Mesenchymal stem cell (in vitro differentiated cells and primary cell): Measurements from ENCODE around the gene RTP5.

Source experiments
- DNase-seq: peaks from one replicate; pipeline ENCODE4 v3.0.0-alpha.2; 2013
- H2AFZ ChIP-seq: one replicate; pipeline ENCODE4 v1.6.1; 2013; ENCODE audit warnings: low read depth, mild to moderate bottlenecking, control low read depth, inconsistent platforms, low read length, moderate library complexity
- H2AK5ac ChIP-seq: 2 replicates; pipeline ENCODE4 v1.6.1; 2013; ENCODE audit warnings: low read length, moderate library complexity, mild to moderate bottlenecking, inconsistent platforms; ENCODE audit not compliant: severe bottlenecking
- H2BK120ac ChIP-seq: one replicate; pipeline ENCODE4 v1.6.1; 2013; ENCODE audit warnings: low read depth, mild to moderate bottlenecking, inconsistent platforms, low read length, moderate library complexity
- H2BK12ac ChIP-seq, 2 experiments: one replicate each; pipeline ENCODE4 v1.6.1; 2013; ENCODE audit warnings: inconsistent platforms in 2 of 2, low read length in 2 of 2, mild to moderate bottlenecking in 2 of 2, moderate library complexity in 2 of 2, control low read depth in 1 of 2
- H2BK15ac ChIP-seq: one replicate; pipeline ENCODE4 v1.6.1; 2013; ENCODE audit warnings: mild to moderate bottlenecking, low read depth, inconsistent platforms; ENCODE audit not compliant: poor library complexity, severe bottlenecking
- H2BK5ac ChIP-seq: 2 replicates; pipeline ENCODE4 v1.6.1; 2013; ENCODE audit warnings: low read depth, mild to moderate bottlenecking, low read length, control low read depth, inconsistent platforms; ENCODE audit not compliant: poor library complexity, severe bottlenecking
- H3K14ac ChIP-seq, 2 experiments: one replicate each; pipeline ENCODE4 v1.6.1; 2013; ENCODE audit warnings: inconsistent platforms in 2 of 2, low read length in 2 of 2, control low read depth in 1 of 2, mild to moderate bottlenecking in 1 of 2, moderate library complexity in 1 of 2
- H3K18ac ChIP-seq, 2 experiments: one replicate each; pipeline ENCODE4 v1.6.1; 2013; ENCODE audit warnings: inconsistent platforms in 2 of 2, low read length in 2 of 2, control low read depth in 1 of 2, low read depth in 1 of 2, mild to moderate bottlenecking in 1 of 2
- H3K23ac ChIP-seq, 2 experiments: one replicate each; pipeline ENCODE4 v1.6.1; 2013; ENCODE audit warnings: inconsistent platforms in 2 of 2, low read length in 2 of 2, mild to moderate bottlenecking in 2 of 2, moderate library complexity in 2 of 2, control low read depth in 1 of 2
- H3K27ac ChIP-seq: 2 replicates; pipeline ENCODE4 v1.5.1; 2013; ENCODE audit warnings: mild to moderate bottlenecking, moderate library complexity, low read length, control low read depth, inconsistent platforms; ENCODE audit not compliant: poor library complexity, severe bottlenecking
- H3K27me3 ChIP-seq, 2 experiments: 2 replicates each; pipeline versions ENCODE4 v1.6.1 to v1.7.0; 2013; ENCODE audit warnings: low read length in 2 of 2, mild to moderate bottlenecking in 2 of 2, moderate library complexity in 2 of 2, control low read depth in 1 of 2, inconsistent platforms in 1 of 2; ENCODE audit not compliant: control insufficient read depth in 1 of 2, insufficient read depth in 1 of 2
- H3K36me3 ChIP-seq, 2 experiments: 2 replicates each; pipeline versions ENCODE4 v1.6.1 to v1.7.0; 2013; ENCODE audit warnings: low read length in 2 of 2, control low read depth in 1 of 2, inconsistent platforms in 1 of 2, low read depth in 1 of 2, mild to moderate bottlenecking in 1 of 2; ENCODE audit not compliant: insufficient read depth in 2 of 2, control insufficient read depth in 1 of 2
- H3K4ac ChIP-seq, 2 experiments: one replicate each; pipeline ENCODE4 v1.6.1; 2013; ENCODE audit warnings: inconsistent platforms in 2 of 2, low read length in 2 of 2, mild to moderate bottlenecking in 2 of 2, moderate library complexity in 2 of 2, control low read depth in 1 of 2, low read depth in 1 of 2
- H3K4me1 ChIP-seq: 2 replicates; pipeline ENCODE4 v1.6.1; 2013; ENCODE audit warnings: low read depth, low read length, control low read depth; ENCODE audit not compliant: control insufficient read depth, insufficient read depth
- H3K4me2 ChIP-seq: 2 replicates; pipeline ENCODE4 v1.6.1; 2013; ENCODE audit warnings: low read length, mild to moderate bottlenecking, inconsistent platforms; ENCODE audit not compliant: poor library complexity, severe bottlenecking
- H3K4me3 ChIP-seq, 2 experiments: 2 replicates each; pipeline versions ENCODE4 v1.5.1 to v1.7.0; 2013; ENCODE audit warnings: low read length in 2 of 2, mild to moderate bottlenecking in 2 of 2, control low read depth in 1 of 2, low read depth in 1 of 2; ENCODE audit not compliant: insufficient read depth in 1 of 2
- H3K79me1 ChIP-seq: replicated peaks from 2 replicates; pipeline ENCODE4 v1.6.1; 2013; ENCODE audit warnings: mild to moderate bottlenecking, control low read depth, low read length, inconsistent platforms; ENCODE audit not compliant: poor library complexity, severe bottlenecking
- H3K9ac ChIP-seq: 2 replicates; pipeline ENCODE4 v1.7.0; 2013; ENCODE audit warnings: mild to moderate bottlenecking, low read length, moderate library complexity
- H3K9me3 ChIP-seq: 2 replicates; pipeline ENCODE4 v1.7.0; 2013; ENCODE audit warnings: mild to moderate bottlenecking, low read length; ENCODE audit not compliant: control insufficient read depth
- H4K8ac ChIP-seq: one replicate; pipeline ENCODE4 v1.6.1; 2013; ENCODE audit warnings: inconsistent platforms, mild to moderate bottlenecking, low read length, moderate library complexity
- H4K91ac ChIP-seq: one replicate; pipeline ENCODE4 v1.6.1; 2013; ENCODE audit warnings: mild to moderate bottlenecking, low read length, inconsistent platforms
- WGBS: methylation state at CpG from one replicate; pipeline ENCODE4 v1.1.7; 2013; ENCODE audit warnings: mixed read lengths; 5-methylcytosine and 5-hydroxymethylcytosine counted together

The RTP5 gene

GRCh38 chr2:241890524-241891235 lies 21.2 kb downstream of the RTP5 start:
- Histone ChIP-seq H3K18ac (no peak overlapping the region), H3K4me2 (no peak overlapping the region), H2BK12ac (no peak overlapping the region), H3K4me1 (peaks cover 2% of the 10 kb centered on the region), H3K79me1 (no peaks in the 10 kb centered on the region), H3K14ac (no peak overlapping the region), H3K27ac (no peak overlapping the region), H3K23ac (no peak overlapping the region), H4K8ac (no peak overlapping the region), H3K9ac (no peak overlapping the region), H3K36me3 (peaks cover 0 to 12% of the 10 kb centered on the region in 2 experiments), H4K91ac (no peak overlapping the region), H2BK15ac (no peak overlapping the region), H2BK120ac (no peak overlapping the region), H3K4me3 (no peak overlapping the region), H3K4ac (no peak overlapping the region), H2BK5ac (no peak overlapping the region), H2AFZ (no peak overlapping the region), H2AK5ac (no peak overlapping the region), H3K9me3 (no peaks in the 10 kb centered on the region), H3K27me3 (no peaks in the 10 kb centered on the region)
- WGBS, result 94% methylated on average over 29 of the region's 29 CpGs
- DNase-seq, result no peak

DNA sequence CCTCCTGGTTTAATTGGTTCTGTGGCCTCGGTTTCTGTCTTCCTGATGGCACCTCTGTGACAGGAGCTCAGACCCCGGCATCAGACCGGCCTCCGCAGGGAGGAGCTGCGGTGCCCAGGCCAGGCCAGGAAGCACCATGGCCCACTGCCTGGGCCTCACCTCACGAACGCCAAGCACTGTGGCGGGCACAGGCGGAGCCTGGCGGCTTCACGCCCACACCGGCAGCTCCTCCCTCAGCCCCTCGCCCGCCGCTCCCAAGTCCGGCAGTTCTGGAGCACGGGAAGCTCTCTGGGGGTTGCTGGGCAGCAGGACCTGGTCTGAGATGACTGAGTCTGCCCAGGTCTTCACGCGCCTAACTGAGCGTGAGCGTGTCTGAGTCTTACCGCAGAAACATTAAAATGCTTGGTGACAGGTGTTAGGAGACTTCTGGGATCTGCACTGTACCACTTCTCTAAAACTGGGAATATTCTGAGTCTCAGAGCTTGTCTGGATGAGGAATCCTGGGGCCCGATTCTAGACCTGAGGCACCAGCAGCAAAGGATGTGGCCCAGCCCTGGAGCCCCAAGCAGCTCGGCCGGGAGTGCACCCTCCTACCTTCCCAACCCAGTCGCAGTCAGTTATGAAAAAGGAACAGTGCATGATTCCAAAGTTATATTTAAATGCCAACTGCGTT lies 21.9 kb downstream of the RTP5 start:
- H2AFZ ChIP-seq, result no peak overlapping the region

GRCh38 chr2:241891988-241892298 lies 22.4 kb downstream of the RTP5 start:
- Histone ChIP-seq H3K36me3 (peaks cover 0 to 10% of the 10 kb centered on the region in 2 experiments), H2AFZ (no peak overlapping the region), H3K9ac (no peak overlapping the region), H3K9me3 (no peaks in the 10 kb centered on the region), H3K79me1 (no peaks in the 10 kb centered on the region), H4K8ac (no peak overlapping the region), H3K14ac (no peak overlapping the region), H3K27me3 (no peaks in the 10 kb centered on the region), H3K4ac (no peak overlapping the region), H3K27ac (no peak overlapping the region), H2AK5ac (no peak overlapping the region), H2BK5ac (no peak overlapping the region), H3K4me2 (no peak overlapping the region), H2BK12ac (no peak overlapping the region), H3K23ac (no peak overlapping the region), H2BK15ac (no peak overlapping the region), H3K4me3 (no peak overlapping the region), H3K4me1 (peaks cover 2% of the 10 kb centered on the region), H3K18ac (no peak overlapping the region), H4K91ac (no peak overlapping the region), H2BK120ac (no peak overlapping the region)
- 80% methylated on average over 3 of the region's 3 CpGs for WGBS
- no peak for DNase-seq

More for the DNA sequence above, 21.9 kb downstream of the RTP5 start:
- H3K14ac ChIP-seq, result no peak overlapping the region
- no peak overlapping the region for H3K9ac ChIP-seq
- H2BK12ac ChIP-seq, result no peak overlapping the region
- H3K4me2 ChIP-seq, result no peak overlapping the region
- H3K23ac ChIP-seq, result no peak overlapping the region
- H4K91ac ChIP-seq, result no peak overlapping the region
- no peak overlapping the region for H2AK5ac ChIP-seq
- H3K4ac ChIP-seq, result no peak overlapping the region
- DNase-seq, result no peak
- H3K79me1 ChIP-seq, result no peaks in the 10 kb centered on the region
- no peak overlapping the region for H2BK5ac ChIP-seq
- no peak overlapping the region for H3K4me3 ChIP-seq
- H3K9me3 ChIP-seq, result no peaks in the 10 kb centered on the region
- no peak overlapping the region for H3K27ac ChIP-seq
- no peak overlapping the region for H2BK15ac ChIP-seq
- H4K8ac ChIP-seq, result no peak overlapping the region
- no peak overlapping the region for H3K18ac ChIP-seq
- no peaks in the 10 kb centered on the region for H3K27me3 ChIP-seq
- H2BK120ac ChIP-seq, result no peak overlapping the region
- WGBS, result 93% methylated on average over 27 of the region's 27 CpGs
- H3K4me1 ChIP-seq, result peaks cover 2% of the 10 kb centered on the region
- peaks cover 0 to 12% of the 10 kb centered on the region in 2 experiments for H3K36me3 ChIP-seq

DNA sequence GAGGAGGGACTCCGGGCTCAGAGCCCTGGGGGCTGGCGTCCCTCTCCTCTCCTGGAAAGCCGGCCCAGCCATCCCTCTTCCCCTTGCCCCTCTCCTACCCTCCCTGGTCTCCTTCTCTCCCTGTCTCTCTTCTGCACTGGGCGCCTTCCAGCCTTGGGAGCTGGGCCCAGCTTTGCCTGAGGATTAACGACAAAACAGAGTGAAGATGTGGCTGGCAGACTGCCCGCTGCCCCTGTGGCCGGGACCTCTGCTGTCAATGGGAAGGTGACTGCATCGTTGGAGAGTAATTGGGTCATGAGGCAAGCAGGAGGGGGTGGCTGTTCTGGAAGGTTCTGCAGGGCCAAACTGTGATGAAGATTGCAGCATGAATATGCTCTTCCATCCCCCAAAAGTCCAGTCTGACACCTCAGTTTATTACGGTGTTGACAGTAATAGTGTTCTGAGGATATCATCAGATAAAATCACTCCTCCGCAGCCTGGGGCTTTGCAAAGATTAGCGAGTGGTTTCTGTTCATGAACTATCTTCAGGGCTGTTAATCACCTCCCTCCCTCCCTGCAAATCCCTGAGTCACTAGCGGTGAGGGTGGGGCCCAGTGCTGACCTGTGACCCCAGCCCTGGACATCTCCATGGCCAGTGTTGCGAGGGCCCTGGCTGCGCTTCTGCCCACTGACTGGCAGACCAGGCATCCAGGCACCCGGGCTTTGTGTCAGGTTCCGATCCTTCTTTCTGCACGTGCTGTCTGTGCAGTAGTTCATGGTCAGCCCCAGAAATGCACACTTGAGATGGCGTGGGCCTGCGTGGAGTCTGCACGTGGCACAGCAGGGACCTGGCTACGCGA lies 23.0 kb downstream of the RTP5 start:
- Histone ChIP-seq H2AK5ac (no peak overlapping the region), H3K9me3 (no peaks in the 10 kb centered on the region), H2BK12ac (peak overlapping the region in 1 of 2 experiments; percentile 19), H3K27ac (no peak overlapping the region), H3K79me1 (no peaks in the 10 kb centered on the region), H3K4me1 (peaks cover 2% of the 10 kb centered on the region), H2BK120ac (no peak overlapping the region), H4K91ac (no peak overlapping the region), H3K9ac (no peak overlapping the region), H2BK15ac (no peak overlapping the region), H3K14ac (peak overlapping the region in 1 of 2 experiments; percentile 92), H3K4me3 (no peak overlapping the region), H3K18ac (no peak overlapping the region), H3K23ac (no peak overlapping the region), H3K36me3 (peaks cover 0 to 6% of the 10 kb centered on the region in 2 experiments), H2BK5ac (no peak overlapping the region), H4K8ac (no peak overlapping the region), H3K27me3 (no peaks in the 10 kb centered on the region), H3K4me2 (no peak overlapping the region), H3K4ac (no peak overlapping the region), H2AFZ (no peak overlapping the region)
- peak; percentile 22 for DNase-seq
- WGBS, result 78% methylated on average over 22 of the region's 22 CpGs
